ENCODE data around the gene CENPP.

The CENPP gene

DNA sequence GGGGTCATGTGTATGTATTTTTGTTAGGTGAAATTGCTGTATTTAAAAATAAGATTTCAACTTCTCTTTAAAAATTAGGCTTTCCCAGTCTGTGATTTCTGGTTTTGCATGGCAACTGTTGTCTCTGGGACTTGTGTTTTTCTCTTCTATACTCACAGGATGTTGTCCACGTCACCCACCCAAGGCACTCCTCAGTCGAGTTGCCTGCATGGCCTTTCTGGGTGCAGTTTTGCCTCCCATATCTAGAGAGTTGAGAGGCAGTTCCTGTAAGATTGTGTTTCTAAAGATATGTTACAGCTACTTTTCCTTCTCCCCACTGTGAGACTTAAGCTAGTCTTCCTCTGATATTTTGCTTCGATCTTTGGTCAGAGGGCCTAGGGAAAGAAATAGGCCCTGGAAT is 158.8 kb downstream of the CENPP start:
- Histone ChIP-seq H3K36me3 (replicated peaks; ENCODE audit: insufficient read depth, low read length) (no peaks in the 10 kb centered on the region; the same call in 1 of the 2 replicates), H3F3A (ENCODE audit: insufficient read depth, low read length) (no peaks in the 10 kb centered on the region), H3K9me3 (replicated peaks; ENCODE audit: insufficient read depth, low read length) (no peaks in the 10 kb centered on the region), H3K27ac (ENCODE audit: low read length) (no peak overlapping the region), H3K4me3 (ENCODE audit: low read length) (no peak overlapping the region), H2AFZ (ENCODE audit: low read length) (no peak overlapping the region), H3K79me2 (ENCODE audit: low read length) (no peaks in the 10 kb centered on the region), H3K4me2 (ENCODE audit: low read depth, low read length) (no peak overlapping the region), H4K20me1 (ENCODE audit: insufficient read depth, low read length) (no peaks in the 10 kb centered on the region), H3K9ac (ENCODE audit: low read length) (no peak overlapping the region), H3K4me1 (ENCODE audit: low read length) (no peaks in the 10 kb centered on the region), H3K27me3 (replicated peaks; ENCODE audit: insufficient read depth, low read length) (no peaks in the 10 kb centered on the region), H3K9me2 (replicated peaks; ENCODE audit: insufficient read depth, low read length) (no peaks in the 10 kb centered on the region)
- DNase-seq, result no peak
- no peak for TF ChIP-seq EZH2phosphoT487 (IDR thresholded peaks at IDR 0.05; ENCODE audit: low read length)
- no peak for TF ChIP-seq EZH2 (optimal IDR thresholded peaks at IDR 0.05; ENCODE audit: low read depth, low read length)
- TF ChIP-seq, protein P1, sequence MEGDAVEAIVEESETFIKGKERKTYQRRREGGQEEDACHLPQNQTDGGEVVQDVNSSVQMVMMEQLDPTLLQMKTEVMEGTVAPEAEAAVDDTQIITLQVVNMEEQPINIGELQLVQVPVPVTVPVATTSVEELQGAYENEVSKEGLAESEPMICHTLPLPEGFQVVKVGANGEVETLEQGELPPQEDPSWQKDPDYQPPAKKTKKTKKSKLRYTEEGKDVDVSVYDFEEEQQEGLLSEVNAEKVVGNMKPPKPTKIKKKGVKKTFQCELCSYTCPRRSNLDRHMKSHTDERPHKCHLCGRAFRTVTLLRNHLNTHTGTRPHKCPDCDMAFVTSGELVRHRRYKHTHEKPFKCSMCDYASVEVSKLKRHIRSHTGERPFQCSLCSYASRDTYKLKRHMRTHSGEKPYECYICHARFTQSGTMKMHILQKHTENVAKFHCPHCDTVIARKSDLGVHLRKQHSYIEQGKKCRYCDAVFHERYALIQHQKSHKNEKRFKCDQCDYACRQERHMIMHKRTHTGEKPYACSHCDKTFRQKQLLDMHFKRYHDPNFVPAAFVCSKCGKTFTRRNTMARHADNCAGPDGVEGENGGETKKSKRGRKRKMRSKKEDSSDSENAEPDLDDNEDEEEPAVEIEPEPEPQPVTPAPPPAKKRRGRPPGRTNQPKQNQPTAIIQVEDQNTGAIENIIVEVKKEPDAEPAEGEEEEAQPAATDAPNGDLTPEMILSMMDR (IDR thresholded peaks at IDR 0.05; ENCODE audit: low read length), result no peak

DNA sequence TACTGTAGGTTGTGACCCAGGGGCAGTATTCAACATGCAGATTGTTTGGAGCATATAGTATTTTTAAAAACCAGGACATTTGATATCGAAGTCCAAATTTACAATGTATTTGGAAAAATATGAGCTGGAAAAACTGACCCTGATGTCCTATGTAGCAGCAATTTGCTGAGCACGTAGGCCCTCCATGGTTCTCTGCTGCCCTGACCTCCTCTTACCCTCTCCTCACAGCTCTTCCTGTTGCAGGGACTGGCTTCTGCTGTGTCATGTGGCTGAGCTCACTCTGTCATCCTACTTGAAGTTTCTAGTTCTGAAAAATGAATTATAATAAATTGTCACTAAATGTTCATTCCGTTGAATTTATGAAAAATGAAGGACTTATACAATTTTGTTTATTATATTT is 160.6 kb downstream of the CENPP start:
- no peak for DNase-seq
- Histone ChIP-seq H3K4me2 (ENCODE audit: low read depth, low read length) (no peak overlapping the region), H4K20me1 (ENCODE audit: insufficient read depth, low read length) (no peaks in the 10 kb centered on the region), H3F3A (ENCODE audit: insufficient read depth, low read length) (no peaks in the 10 kb centered on the region), H3K27me3 (replicated peaks; ENCODE audit: insufficient read depth, low read length) (no peaks in the 10 kb centered on the region), H3K36me3 (replicated peaks; ENCODE audit: insufficient read depth, low read length) (no peaks in the 10 kb centered on the region; the same call in 1 of the 2 replicates), H3K9me2 (replicated peaks; ENCODE audit: insufficient read depth, low read length) (no peaks in the 10 kb centered on the region), H3K4me3 (ENCODE audit: low read length) (no peak overlapping the region), H3K9me3 (replicated peaks; ENCODE audit: insufficient read depth, low read length) (no peaks in the 10 kb centered on the region), H3K9ac (ENCODE audit: low read length) (no peak overlapping the region), H2AFZ (ENCODE audit: low read length) (no peak overlapping the region), H3K27ac (ENCODE audit: low read length) (no peak overlapping the region), H3K79me2 (ENCODE audit: low read length) (no peaks in the 10 kb centered on the region), H3K4me1 (ENCODE audit: low read length) (no peaks in the 10 kb centered on the region)
- no peak for TF ChIP-seq EZH2phosphoT487 (IDR thresholded peaks at IDR 0.05; ENCODE audit: low read length)
- TF ChIP-seq, protein P1 (IDR thresholded peaks at IDR 0.05; ENCODE audit: low read length), result no peak

DNA sequence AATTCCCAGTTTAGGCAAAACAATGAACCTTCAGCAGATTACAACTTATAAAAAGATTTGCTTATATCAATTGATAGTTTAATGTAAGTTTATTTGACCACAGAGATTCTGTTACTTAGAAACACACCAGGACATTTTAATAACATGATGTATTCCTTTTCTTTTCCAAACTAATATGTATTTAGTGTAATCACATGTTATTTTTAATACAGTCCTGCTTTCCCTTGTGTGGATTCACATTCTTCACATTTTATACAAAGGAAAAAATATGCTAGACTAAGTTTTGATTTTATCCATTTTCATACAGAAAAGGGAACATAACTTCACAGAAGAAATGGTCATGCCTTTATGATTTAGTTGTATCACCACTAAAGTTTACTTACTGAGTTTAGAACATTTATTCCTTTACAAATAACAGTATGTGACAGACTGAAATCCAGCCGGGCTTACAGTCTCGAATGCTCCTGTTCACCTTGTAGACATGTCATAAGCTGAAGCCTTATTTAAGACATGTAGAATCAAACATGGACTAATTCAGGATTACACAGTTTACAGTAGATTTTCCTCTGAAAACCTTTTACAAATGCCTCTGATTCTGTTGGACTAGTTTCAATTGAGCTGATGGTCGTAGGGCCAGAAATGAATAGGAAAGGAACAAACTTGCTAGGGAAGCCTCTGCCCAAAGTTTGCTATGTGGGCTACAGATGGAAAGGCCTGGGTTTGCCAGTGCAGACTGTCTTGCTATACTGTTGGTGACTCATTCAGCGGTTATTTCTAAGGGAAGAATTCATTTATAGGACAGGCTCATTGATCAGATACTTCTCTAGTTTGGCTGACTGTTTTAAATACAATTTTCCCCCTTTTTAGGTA is 163.2 kb downstream of the CENPP start:
- no peak overlapping the region for H3K9ac ChIP-seq (ENCODE audit: low read length)
- no peak overlapping the region for H3K4me3 ChIP-seq (ENCODE audit: low read length)
- no peak overlapping the region for H2AFZ ChIP-seq (ENCODE audit: low read length)
- no peak overlapping the region for H3K4me2 ChIP-seq (ENCODE audit: low read depth, low read length)
- no peaks in the 10 kb centered on the region for H3K36me3 ChIP-seq (replicated peaks; ENCODE audit: insufficient read depth, low read length)
- DNase-seq, result no peak
- H3K79me2 ChIP-seq (ENCODE audit: low read length), result no peaks in the 10 kb centered on the region
- no peaks in the 10 kb centered on the region for H3F3A ChIP-seq (ENCODE audit: insufficient read depth, low read length)
- H3K9me2 ChIP-seq (replicated peaks; ENCODE audit: insufficient read depth, low read length), result no peaks in the 10 kb centered on the region
- H3K4me1 ChIP-seq (ENCODE audit: low read length), result no peaks in the 10 kb centered on the region
- H3K27me3 ChIP-seq (replicated peaks; ENCODE audit: insufficient read depth, low read length), result no peaks in the 10 kb centered on the region
- no peaks in the 10 kb centered on the region for H3K9me3 ChIP-seq (replicated peaks; ENCODE audit: insufficient read depth, low read length)
- H4K20me1 ChIP-seq (ENCODE audit: insufficient read depth, low read length), result no peaks in the 10 kb centered on the region
- TF ChIP-seq EZH2phosphoT487 (IDR thresholded peaks at IDR 0.05; ENCODE audit: low read length) (no peak), EZH2 (optimal IDR thresholded peaks at IDR 0.05; ENCODE audit: low read depth, low read length) (no peak)
- TF ChIP-seq, protein P1 (IDR thresholded peaks at IDR 0.05; ENCODE audit: low read length), result no peak
- H3K27ac ChIP-seq (ENCODE audit: low read length), result no peak overlapping the region

Data from MM.1S (cell line).